Thyroid gland (tissue), 4 donors: ENCODE measurements around the gene ZMIZ1. TPM values are rescaled to one million over a fixed set of nuclear protein-coding genes. Genes with fewer than 3 reads are reported as not detected.

Experiments
- DNase-seq, 2 donors: peaks; one replicate each; pipeline ENCODE4 v3.0.0-alpha.2; 2019
- H3K27ac ChIP-seq, 3 donors: fragments of 200-600 bp; sonication (generic); 1 replicate in 2 of 3; 2 replicates in 1 of 3; pipeline ENCODE4 v1.5.1; 2016 to 2019; ENCODE audit warnings: mild to moderate bottlenecking in 1 of 3, moderate library complexity in 1 of 3
- H3K27me3 ChIP-seq: fragments of 200-600 bp; sonication (generic); one replicate; pipeline ENCODE4 v1.5.1; 2019
- H3K36me3 ChIP-seq, 2 donors: fragments of 200-600 bp; sonication (generic); one replicate each; pipeline ENCODE4 v1.5.1; 2016 to 2019
- H3K4me1 ChIP-seq, 2 donors: fragments of 200-600 bp; sonication (generic); one replicate each; pipeline ENCODE4 v1.5.1; 2017 to 2019
- H3K4me3 ChIP-seq, 3 donors: fragments of 200-600 bp; sonication (generic); replicated peaks in 1 of 3; 1 replicate in 2 of 3; 2 replicates in 1 of 3; pipeline ENCODE4 v1.5.1; 2016; ENCODE audit warnings: mild to moderate bottlenecking in 1 of 3
- H3K9me3 ChIP-seq: fragments of 200-600 bp; sonication (generic); one replicate; pipeline ENCODE4 v1.5.1; 2017
- CTCF ChIP-seq, 6 experiments: fragments of 200-600 bp in 3 of 6; fragments of 450-650 bp in 3 of 6; sonication (generic) in 3 of 6; IDR thresholded peaks; one replicate each; pipeline ENCODE4 v1.5.1; 2016 to 2019; ENCODE audit warnings: antibody characterized with exemption in 6 of 6, mild to moderate bottlenecking in 2 of 6, inconsistent platforms in 1 of 6, moderate library complexity in 1 of 6
- POLR2A ChIP-seq, 2 donors: fragments of 450-650 bp; IDR thresholded peaks; one replicate each; pipeline ENCODE4 v1.6.1; 2017; ENCODE audit warnings: antibody characterized with exemption in 2 of 2, mild to moderate bottlenecking in 2 of 2, moderate library complexity in 1 of 2
- WGBS, 2 donors: methylation state at CpG; one replicate each; pipeline ENCODE4 v1.1.5; 2017; 5-methylcytosine and 5-hydroxymethylcytosine counted together
- intact Hi-C: fragments of 100-400 bp; cut with DNase I; formaldehyde crosslinking; loops from one replicate; pipeline ENCODE4 v1.15.1; 2023
- total RNA-seq, 4 donors: library from RNA; depleted of rRNA; stranded (reverse); fragments of >200 nt; gene quantifications; one replicate each; pipeline ENCODE4 v1.2.3, GENCODE V29; 2016

ZMIZ1 gene
- total RNA-seq, 4 donors from 2014 or later: 59.9 to 128 (median 94.4) TPM

GRCh38 chr10:79099898-79100448 lies 31.2 kb downstream of the ZMIZ1 start:
- Histone ChIP-seq H3K4me3 (no peak overlapping the region), H3K9me3 (no peaks in the 10 kb centered on the region), H3K36me3 (peaks cover 0 to 4% of the 10 kb centered on the region in 2 donors), H3K27me3 (no peaks in the 10 kb centered on the region), H3K27ac (peak overlapping the region; percentile 89 to 96 (median 93)), H3K4me1 (peaks cover 91 to 100% of the 10 kb centered on the region in 2 donors)
- intact Hi-C loops: no loop called here
- no peak for TF ChIP-seq CTCF (IDR thresholded peaks at IDR 0.05)
- TF ChIP-seq POLR2A (IDR thresholded peaks at IDR 0.05): no peak
- no peak for DNase-seq
- WGBS, 2 donors: 88% methylated on average over 2 of the region's 2 CpGs; no CpG with 5 or more reads in 1 of the 2 donors

GRCh38 chr10:79100771-79101170 lies 32.0 kb downstream of the ZMIZ1 start:
- H3K4me1 ChIP-seq: peaks cover 93 to 100% of the 10 kb centered on the region in 2 donors
- no peak for DNase-seq
- H3K27ac ChIP-seq: peak overlapping the region; percentile 89 to 96 (median 93)
- WGBS, 2 donors: 72 to 77% methylated on average over 5 of the region's 5 CpGs
- intact Hi-C loops: no loop called here
- no peaks in the 10 kb centered on the region for H3K27me3 ChIP-seq
- no peaks in the 10 kb centered on the region for H3K9me3 ChIP-seq
- peaks cover 0 to under 1% of the 10 kb centered on the region in 2 donors for H3K36me3 ChIP-seq
- no peak overlapping the region for H3K4me3 ChIP-seq
- no peak for TF ChIP-seq POLR2A (IDR thresholded peaks at IDR 0.05)

- no peaks in the 10 kb centered on the region for H3K27me3 ChIP-seq
These were observed 33.1 kb downstream of the ZMIZ1 start for GRCh38 chr10:79101560-79102497.

GRCh38 chr10:79102498-79102874 lies 33.7 kb downstream of the ZMIZ1 start:
- Histone ChIP-seq H3K36me3 (no peaks in the 10 kb centered on the region), H3K4me1 (peaks cover 91 to 100% of the 10 kb centered on the region in 2 donors), H3K27me3 (no peaks in the 10 kb centered on the region), H3K9me3 (no peaks in the 10 kb centered on the region), H3K27ac (peak overlapping the region; percentile 78 to 93 (median 89)), H3K4me3 (no peak overlapping the region)
- DNase-seq: peak; percentile 64 to 69
- no peak for TF ChIP-seq CTCF (IDR thresholded peaks at IDR 0.05)
- TF ChIP-seq POLR2A (IDR thresholded peaks at IDR 0.05): no peak
- intact Hi-C loops: no loop called here
- 33 to 37% methylated on average over 6 to 7 of the region's 7 CpGs for WGBS, 2 donors

More at GRCh38 chr10:79101560-79102497, 33.1 kb downstream of the ZMIZ1 start:
- Histone ChIP-seq H3K27ac (peak overlapping the region; percentile 89 to 96 (median 93)), H3K36me3 (no peaks in the 10 kb centered on the region), H3K9me3 (no peaks in the 10 kb centered on the region), H3K4me3 (no peak overlapping the region), H3K4me1 (peaks cover 95 to 100% of the 10 kb centered on the region in 2 donors)
- DNase-seq: peak; percentile 94 to 95
- intact Hi-C loops: no loop called here
- TF ChIP-seq CTCF (IDR thresholded peaks at IDR 0.05) (no peak), POLR2A (IDR thresholded peaks at IDR 0.05) (peak in 1 of 2 donors; percentile 33)
- whole genome bisulfite sequencing, 2 donors: 22 to 32% methylated on average over 12 to 21 of the region's 22 CpGs

- H3K9me3 ChIP-seq: no peaks in the 10 kb centered on the region
- H3K27me3 ChIP-seq: no peaks in the 10 kb centered on the region
- H3K27ac ChIP-seq: peak overlapping the region; percentile 78 to 93 (median 89)
- H3K36me3 ChIP-seq: no peaks in the 10 kb centered on the region
- intact Hi-C loops: no loop called here
- no peak for TF ChIP-seq CTCF (IDR thresholded peaks at IDR 0.05)
- TF ChIP-seq POLR2A (IDR thresholded peaks at IDR 0.05): no peak
- peaks cover 92 to 100% of the 10 kb centered on the region in 2 donors for H3K4me1 ChIP-seq
- no peak overlapping the region for H3K4me3 ChIP-seq
- 78% methylated on average over 13 of the region's 13 CpGs for WGBS, 2 donors
- DNase-seq: no peak
These were observed 34.4 kb downstream of the ZMIZ1 start for GRCh38 chr10:79103129-79103528.
